VCaP (cell line): Measurements from ENCODE around the gene TCEA2.

Experiments used
- H3K27ac ChIP-seq: fragments of 450-650 bp; 2 replicates; pipeline ENCODE4 v1.5.1; 2017
- TF ChIP-seq, protein P1 (sequence below): fragments of 450-650 bp; conservative IDR thresholded peaks from 2 replicates; pipeline ENCODE4 v1.5.1; 2017; ENCODE audit warnings: mild to moderate bottlenecking, moderate library complexity

Gene TCEA2

DNA sequence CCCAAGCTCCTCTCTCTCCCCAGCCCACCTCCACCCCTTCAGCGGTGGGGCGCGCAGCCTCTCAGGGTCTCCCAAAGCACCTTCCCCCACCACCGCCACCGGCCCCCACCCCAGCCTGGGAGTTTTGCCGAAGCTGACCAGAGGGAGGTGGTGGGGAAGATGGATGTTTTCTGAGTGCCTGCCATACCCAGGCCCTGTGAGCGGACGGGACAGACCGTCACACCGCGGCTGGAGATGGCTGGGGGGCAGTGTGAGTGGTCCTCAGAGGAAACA, 21.3 kb upstream of the TCEA2 start:
- peak overlapping the region; percentile 71; the same call in 1 of the 2 replicates for H3K27ac ChIP-seq
- TF ChIP-seq, protein P1, sequence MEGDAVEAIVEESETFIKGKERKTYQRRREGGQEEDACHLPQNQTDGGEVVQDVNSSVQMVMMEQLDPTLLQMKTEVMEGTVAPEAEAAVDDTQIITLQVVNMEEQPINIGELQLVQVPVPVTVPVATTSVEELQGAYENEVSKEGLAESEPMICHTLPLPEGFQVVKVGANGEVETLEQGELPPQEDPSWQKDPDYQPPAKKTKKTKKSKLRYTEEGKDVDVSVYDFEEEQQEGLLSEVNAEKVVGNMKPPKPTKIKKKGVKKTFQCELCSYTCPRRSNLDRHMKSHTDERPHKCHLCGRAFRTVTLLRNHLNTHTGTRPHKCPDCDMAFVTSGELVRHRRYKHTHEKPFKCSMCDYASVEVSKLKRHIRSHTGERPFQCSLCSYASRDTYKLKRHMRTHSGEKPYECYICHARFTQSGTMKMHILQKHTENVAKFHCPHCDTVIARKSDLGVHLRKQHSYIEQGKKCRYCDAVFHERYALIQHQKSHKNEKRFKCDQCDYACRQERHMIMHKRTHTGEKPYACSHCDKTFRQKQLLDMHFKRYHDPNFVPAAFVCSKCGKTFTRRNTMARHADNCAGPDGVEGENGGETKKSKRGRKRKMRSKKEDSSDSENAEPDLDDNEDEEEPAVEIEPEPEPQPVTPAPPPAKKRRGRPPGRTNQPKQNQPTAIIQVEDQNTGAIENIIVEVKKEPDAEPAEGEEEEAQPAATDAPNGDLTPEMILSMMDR, result no peak

DNA sequence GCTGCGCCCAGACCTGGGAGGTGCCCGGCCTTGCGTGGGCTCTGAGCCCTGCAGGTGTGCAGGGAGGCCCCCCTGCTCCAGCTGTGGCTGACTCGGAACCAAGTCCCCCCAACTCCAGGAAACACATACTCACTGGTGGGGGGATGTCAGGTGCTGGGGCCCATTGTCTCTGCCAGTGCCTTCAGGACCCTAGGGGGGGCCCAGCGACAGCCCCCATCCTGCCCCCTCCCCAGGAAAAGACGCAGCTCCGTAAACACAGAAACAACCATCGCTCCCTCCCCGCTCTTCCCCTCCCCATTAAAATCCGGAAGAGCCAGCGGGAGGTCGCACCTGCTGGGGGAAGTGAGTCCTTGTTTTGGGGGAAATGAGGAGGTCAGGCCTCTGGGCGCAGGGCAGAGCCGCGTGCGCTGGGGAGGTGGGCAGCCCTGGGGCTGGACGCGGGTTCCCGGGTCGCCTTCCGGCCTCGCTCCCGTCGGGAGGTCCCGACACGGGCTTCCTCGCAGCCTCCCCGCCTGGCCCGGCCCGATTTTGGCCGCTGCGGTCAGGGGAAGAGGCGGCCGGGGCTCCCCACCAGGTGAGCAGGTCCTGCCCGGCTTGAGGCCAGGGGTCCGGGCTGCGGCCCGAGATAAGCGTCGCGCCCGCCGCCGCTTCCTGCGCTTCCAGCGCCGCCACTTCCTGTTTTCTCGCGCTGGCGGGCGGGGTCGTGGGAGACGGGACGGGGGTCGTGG, 20.8 kb upstream of the TCEA2 start:
- peak overlapping the region; percentile 71; the same call in 1 of the 2 replicates for H3K27ac ChIP-seq
- TF ChIP-seq, protein P1, result no peak

DNA sequence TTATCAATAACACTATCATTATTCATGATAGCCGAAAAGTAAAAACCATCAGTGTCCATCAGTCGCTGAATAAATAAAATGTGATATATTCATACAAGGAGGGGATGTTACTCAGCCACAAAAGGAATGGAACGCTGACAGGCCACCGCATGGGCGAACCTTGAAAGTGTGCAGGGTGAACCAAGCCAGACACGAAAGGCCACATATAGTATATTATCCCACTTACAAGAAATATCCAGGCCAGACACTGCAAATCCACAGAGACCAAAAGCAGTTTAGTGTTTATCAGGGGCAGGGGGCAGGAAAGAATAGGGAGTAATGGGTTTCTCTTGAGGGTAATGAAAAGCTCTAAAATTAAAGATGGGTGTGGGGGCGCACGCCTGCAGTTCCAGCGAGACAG, 19.2 kb upstream of the TCEA2 start:
- no peak overlapping the region for H3K27ac ChIP-seq
- TF ChIP-seq, protein P1, result no peak

DNA sequence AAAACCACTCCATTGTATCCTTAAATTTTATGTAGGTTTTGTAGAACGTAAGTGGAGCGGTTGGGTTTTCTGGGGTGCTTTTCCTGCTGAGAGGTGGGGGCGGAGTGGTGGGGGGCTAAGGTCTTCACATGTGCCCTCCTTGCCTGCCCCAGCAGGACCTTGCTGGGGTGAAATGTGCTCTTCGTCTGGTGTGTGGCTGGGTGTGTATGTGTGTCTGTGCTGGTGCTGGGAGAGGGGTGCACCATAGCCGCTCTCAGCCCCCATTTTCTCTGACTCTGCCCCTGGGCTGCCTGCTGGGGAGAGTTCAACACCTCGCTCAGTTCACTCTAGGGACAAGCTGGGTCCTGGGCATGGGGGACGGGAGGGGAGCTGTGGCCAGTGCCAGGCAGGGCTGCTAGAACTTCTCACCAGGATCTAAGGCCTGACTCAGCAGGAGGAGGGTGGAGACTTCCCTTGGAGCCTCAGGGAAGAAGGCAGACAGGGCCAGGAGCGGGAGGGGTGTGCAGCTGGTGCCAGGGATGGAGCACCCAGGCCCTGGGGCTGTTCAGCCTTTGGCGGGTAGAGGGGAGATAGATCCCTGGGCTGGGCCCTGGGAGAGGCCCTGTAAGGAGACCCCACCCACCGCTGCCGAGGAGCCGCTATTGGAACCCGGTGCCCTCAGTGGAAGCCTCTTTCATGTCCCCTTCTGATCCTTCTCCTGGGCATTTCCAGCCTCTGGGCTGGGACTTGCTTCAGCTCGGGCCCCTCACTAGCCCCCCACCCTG, 18.3 kb upstream of the TCEA2 start:
- TF ChIP-seq, protein P1, result no peak
- no peak overlapping the region for H3K27ac ChIP-seq

DNA sequence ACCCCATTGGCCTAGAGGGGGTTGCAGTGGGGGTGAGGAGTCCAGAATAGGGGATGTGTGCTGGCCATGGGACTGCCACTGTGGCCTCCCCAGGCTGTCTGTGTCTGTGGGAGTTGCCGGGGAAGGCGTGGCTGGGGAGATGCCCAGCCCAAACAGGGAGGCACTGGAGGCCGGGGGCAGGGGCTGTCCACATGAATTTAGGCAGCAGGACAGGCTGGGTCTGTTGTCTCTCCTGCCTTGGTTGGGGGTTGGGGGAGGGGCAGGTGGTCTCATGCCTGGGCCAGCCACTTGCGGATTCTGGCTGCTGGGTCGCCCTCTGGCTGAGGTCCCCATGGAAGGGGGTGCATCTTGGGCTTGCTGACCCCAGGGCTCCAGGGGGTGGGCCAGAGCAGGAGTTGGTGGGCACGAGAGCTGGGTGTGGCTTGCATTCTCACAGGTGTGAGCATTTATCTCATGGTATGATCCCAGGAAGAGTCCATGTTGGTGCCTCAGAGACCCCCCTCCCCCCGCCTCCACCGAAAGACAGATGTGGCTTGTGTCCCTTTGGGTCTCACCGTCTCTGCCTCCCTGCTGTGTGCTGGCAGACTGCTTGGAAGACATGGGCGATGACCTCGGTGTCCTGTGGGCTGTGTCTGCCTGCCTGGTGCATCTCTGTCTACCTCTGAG, 17.5 kb upstream of the TCEA2 start:
- H3K27ac ChIP-seq, result no peak overlapping the region
- TF ChIP-seq, protein P1, result no peak

DNA sequence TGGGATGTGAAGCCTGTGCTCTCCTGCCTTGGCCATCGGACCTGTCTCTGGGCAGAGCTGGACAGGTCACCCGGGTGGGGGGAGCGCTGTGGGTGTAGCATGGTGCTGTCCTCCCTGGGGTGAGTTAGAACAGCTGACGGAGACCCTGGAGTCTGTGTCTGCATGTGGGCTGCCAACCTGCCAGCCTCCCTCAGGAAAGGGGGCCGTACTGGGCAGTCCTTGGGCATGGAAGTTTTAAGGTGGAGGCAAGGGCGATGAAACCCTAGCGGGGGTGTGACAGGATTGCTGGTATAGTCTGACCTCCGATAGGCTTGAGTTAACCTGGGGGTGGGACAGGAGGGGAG, 16.0 kb upstream of the TCEA2 start:
- no peak overlapping the region for H3K27ac ChIP-seq
- TF ChIP-seq, protein P1, result no peak

DNA sequence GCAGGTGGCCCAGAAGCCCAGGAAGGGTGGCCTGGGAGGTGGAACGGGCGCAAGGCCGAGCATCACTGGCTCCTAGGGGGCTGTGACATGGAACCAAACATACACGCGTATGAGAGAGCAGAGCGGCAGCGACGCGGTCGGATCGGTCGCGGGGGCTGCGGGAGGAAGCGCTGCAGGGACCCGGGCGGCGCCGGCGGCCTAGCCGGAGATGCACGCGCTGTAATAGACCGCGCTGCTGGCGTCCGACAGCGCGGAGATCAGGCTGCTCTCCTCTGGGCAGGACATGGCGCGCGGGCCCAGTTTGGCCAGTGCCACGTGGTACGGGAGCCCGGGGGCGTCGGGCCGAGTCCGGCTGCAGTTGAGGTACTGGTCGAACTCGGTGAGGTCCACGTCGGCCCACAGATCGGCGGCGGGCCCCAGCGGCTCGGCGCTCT, 15.0 kb upstream of the TCEA2 start:
- TF ChIP-seq, protein P1, result no peak
- H3K27ac ChIP-seq, result no peak overlapping the region
